Measurements from ENCODE around the gene ST3GAL5.
"Not testable (repeated sequence)": the region's sequence is repeated elsewhere in the genome, so short reads cannot be mapped to it uniquely, and the experiment has no call there.

The ST3GAL5 gene

DNA sequence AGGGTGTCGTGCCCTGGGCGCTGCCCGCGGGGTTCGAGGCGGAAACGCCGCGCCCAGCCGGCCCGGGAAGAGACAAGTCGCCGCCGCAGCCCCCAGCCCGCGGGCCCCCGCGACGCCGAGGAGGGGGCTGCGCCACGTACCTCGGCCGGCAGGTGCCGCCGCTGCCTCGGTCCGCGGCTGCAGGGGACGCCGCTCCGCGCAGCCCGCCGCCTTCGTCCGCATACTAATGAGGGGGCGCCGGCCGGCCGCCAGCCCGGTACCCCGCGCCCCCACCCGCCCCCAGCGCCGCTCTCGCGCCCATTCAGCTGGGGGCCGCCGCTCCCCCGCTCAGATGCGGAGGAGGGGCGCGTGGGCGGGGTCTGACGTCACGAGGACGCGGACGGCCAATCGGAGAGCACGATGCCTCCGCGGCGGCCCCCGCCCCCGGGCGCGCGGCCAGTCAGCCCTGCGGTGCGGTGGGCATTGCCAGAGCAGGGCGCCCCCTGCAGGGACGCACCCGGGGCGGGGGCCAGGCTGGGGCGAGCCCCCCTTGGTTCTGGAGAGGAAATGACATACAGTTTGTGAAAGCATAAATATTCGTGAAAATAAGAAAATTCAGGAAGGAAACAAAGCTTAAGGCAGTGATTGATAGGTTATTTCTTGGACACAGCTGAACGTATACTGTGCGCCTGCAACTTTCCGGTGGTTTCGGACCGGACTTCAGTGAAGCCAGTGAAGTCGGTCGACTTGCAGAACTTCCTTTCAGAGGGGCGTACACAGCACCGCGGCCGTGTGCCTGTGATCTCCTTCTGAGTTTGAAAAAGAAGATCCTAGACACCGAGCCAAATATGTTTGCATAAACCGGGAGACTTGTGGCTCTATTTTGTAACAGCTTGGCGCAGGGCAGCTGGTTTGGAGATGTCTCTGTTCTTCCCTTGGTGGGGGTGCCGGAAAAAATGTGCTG is at the start of gene ST3GAL5:
ST3GAL5 (minus strand) TSS at position 307 of the 943 bp plus-strand sequence; CDS start at position 222, 85 bp downstream.
- DNase-seq (ENCODE audit: low read depth in 1 of 2, low spot score in 1 of 2), result peak; percentile 89 to 95

DNA sequence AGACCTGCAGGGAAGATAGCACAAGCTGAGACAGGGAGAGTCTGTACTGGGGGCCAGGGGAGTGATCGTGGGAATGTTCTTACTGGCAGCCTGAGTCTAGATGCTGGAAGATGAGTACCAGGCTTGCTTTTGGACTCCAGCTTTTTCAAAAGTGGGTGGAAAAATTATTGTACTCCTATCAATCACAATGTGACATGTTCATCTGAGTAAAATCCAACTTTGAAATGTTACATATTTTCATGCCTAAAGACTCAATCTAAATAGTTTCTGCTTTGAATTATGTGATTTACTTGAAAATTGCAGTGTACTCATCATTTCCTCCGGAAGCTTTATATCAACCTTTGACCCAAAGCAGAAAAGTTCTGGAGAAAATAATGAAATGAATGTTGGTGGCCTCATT is 49.7 kb upstream of the ST3GAL5 start:
- DNase-seq (ENCODE audit: low read depth in 1 of 2, low spot score in 1 of 2), result no peak

DNA sequence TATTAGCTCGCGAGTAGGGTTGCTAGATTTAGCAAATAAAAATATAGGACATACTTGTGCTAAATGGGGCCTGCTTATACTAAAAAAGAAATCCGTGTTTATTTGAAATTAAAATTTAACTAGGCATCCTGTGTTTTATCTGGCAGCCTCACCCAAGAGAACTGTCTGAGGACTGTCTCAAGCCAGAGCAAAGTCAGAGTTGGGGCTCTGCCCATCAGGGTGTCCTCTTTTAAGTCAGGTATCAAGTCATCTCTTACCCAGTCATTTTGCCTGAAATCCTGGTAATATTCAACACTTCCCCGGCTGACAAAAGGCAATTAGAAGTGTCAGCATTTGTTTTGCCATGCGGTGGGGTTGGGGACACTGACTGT is 48.3 kb upstream of the ST3GAL5 start:
- DNase-seq (ENCODE audit: low read depth in 1 of 2, low spot score in 1 of 2), result no peak

DNA sequence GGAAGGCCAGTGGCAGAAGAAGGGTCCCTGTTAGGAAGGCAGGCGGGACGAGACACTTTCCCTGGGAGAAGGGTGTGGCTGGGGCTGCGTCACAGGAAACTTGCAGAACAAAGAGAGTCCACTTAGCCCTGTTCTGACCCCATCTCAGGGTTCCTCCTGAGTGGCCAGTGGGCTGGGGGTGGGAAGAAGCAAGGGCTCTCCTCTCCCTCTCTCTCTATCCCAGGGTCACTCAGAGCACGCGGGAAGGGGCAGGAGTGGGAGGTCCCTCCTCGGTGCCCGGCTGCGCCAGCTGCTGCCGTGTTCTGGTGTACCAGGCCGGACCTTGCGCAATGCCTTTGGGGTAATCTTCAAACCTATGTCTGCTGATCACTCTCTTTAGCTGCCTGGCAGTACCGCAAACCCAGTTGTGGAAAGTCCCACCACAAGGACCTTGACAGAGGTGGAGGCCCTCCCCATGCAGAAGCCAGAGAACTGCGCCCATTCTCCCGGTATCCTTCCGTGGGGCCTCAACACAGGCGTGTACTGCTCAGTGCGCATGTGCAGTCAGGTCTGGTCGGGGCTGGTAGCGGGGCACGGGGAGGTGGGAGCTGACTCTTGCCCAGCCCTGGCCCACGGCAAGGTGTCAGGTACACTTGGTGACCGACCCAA is 47.8 kb upstream of the ST3GAL5 start:
- no peak for DNase-seq (ENCODE audit: low read depth in 1 of 2, low spot score in 1 of 2)

DNA sequence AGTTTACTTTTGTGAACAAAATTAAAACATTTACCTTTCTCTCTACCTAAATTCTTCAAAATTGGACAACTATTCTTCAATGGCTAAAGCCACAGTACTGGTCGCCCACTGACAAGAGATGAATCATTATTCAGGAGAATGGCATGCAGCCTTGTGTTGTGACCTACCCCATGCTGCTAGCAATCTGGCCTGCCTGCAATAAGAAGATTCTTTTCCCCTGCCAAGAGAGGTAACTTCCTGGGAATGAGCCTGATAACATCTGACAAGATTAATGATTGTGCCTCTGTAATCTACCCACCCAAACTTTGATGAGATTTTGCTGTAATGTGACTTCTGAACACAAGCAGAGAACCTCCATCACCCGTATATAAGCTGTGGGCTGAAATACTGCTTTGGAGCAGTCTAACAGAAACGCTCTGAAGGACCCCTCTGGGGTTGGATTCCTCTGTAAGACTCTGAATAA is 47.0 kb upstream of the ST3GAL5 start:
- DNase-seq (ENCODE audit: low read depth in 1 of 2, low spot score in 1 of 2), result no peak

DNA sequence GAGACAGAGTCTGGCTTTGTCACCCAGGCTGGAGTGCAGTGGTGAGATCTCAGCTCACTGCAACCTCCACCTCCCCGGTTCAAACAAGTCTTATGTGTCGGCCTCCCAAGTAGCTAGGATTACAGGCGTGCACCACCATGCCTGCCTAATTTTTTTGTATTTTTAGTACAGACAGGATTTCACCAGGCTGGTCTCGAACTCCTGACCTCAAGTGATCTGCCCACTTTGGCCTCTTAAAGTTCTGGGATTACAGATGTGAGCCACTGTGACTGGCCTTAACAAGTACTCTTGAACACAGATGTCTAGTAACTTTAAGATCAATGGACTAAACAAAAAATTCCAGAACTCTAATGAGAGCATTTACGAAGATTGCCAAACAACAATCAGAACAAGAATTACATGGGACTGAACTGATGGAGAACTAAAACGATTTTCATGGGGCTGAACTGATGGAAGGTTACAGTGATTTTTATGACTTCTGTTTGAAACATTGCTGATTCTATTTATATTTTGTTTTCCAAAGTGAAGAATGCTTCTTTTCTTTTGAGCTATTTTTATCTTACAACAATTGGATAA is 46.5 kb upstream of the ST3GAL5 start:
- no peak for DNase-seq (ENCODE audit: low read depth in 1 of 2, low spot score in 1 of 2)

DNA sequence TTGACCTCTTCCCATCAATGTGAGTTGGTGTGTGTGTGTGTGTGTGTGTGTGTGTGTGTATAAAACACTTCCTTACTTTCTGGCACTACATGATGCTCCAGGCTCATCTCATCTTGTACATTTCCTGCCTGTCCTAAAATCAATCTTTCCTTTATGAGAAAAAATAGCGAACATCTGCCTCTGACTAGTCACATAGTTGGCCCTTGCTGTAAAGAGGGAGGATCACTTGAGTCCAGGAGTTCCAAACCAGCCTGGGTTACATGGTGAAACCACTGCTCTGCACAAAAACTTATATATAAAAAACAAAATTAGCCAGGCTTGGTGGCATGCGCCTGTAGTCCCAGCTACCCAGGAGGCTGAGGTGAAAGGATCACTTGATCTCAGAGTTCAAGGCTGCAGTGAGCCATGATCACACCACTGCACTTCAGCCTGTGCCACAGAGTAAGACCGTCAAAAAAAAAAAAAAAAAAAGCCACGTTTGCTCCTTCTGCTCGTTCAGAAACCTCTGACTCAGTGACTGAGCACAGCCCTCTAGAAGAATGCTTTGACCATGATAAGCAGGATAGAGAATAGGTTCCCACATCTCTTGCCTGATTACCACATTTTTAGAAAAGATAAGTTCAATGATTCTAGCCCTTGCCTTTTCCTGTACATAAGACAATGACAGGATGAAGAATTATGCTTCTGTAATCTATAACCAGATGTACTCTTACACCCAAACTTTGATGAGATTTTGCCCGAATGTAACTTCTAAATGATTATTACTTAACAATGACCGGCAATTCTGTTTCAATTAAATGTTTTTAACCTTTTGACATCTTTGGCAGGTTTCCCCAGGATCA is 45.2 kb upstream of the ST3GAL5 start:
- no peak for DNase-seq (ENCODE audit: low read depth in 1 of 2, low spot score in 1 of 2)

DNA sequence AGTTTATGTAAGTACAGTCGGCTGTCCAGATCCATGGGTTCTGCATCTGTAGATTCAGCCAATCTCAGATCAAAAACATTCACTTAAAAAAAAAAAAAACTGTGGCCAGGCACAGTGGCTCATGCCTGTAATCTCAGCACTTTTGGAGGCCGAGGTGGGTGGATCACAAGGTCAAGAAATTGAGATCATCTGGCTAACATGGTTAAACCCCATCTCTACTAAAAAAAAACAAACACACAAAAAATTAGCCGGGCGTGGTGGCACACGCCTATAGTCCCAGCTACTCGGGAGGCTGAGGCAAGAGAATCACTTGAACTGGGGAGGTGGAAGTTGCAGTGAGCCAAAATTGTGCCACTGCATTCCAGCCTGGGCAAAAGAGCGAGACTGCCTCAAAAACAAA is 42.4 kb upstream of the ST3GAL5 start:
- not testable (repeated sequence) for DNase-seq (ENCODE audit: low read depth in 1 of 2, low spot score in 1 of 2)

DNA sequence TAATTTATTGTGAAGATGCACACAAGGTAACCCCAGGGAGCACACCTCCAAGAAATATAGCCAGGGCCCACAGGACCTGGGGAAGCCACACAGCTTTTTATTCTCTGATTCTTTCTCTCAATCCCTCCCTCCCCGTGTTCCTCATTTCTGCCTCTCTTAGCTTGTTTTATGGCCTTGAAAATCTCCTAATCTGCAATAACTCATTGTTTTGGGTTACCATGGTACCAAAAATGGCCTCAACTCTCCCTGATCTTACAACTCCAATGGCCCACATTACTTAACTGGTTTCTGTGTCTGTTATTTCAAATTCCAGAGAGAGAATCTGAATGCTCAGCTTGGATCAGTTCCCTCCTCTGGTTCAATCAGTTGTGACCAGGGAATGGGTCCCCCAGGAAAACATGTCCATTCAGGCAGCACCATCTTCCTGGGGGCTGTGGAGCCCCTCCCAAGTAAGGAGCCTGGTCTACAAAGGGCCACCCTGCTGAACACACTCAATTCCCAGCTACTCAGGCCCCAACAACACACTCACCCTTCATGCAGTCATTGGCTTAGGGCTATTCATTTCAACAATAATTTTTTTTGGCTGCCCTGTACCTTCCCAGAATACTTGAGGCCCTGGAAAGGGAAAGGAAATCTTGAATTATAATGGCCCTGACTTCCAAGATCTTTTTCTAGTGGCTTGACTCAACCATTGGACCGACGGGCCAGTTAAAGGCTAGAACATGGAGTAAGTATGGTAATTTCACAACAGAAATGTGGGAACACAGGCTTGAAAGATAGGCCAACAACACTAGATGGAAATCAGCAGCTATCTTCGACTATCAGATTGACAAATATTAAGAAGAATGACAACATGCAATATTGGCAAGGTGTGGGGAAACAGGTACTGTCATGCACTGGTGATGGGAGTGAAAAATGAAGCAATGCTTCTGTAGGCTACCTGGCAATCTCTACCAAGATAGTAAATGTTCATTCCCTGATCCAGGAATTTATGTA is 41.6 kb upstream of the ST3GAL5 start:
- no peak for DNase-seq (ENCODE audit: low read depth in 1 of 2, low spot score in 1 of 2)

DNA sequence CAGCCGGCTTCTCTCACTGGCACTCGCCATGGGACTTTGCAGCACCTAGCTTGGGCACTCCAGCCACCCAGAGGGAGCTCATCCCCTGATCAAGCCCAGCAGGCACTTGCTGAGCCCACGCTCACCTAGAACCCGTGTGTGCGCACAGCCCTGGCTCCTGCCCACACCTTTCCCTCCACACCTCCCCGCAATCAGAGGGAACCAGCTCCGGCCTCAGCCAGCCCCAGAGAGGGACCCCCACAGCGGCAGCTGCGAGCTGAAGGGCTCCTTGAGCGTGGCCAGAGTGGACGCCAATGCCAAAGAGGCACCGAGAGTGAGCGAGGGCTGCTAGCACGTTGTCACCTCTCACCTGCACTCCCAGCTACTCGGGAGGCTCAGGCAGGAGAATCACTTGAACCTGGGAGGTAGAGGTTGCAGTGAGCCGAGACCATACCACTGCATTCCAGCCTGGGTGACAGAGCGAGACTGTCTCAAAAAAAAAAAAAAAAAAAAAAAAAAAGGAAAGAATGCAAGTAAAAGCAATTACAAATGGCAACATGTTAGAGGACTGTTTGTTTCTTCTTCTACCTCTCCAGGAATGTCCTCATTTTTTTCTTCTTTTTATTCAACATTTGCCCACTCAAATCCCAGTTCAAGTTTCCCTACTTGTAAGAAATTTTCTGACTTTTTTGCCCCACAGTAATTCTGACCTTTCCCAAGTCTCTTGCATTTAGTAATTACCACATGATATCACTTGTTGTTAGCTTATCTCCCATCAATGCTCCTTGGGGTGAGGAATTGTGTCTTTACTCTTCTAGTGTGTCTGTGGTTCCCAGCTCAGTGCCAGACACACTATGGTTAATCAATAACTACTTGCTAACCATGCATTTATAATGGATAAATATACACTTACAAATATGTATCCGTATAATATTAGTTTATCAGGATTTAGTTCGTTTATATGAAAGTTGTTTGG is 40.6 kb upstream of the ST3GAL5 start:
- DNase-seq (ENCODE audit: low read depth in 1 of 2, low spot score in 1 of 2), result no peak

DNA sequence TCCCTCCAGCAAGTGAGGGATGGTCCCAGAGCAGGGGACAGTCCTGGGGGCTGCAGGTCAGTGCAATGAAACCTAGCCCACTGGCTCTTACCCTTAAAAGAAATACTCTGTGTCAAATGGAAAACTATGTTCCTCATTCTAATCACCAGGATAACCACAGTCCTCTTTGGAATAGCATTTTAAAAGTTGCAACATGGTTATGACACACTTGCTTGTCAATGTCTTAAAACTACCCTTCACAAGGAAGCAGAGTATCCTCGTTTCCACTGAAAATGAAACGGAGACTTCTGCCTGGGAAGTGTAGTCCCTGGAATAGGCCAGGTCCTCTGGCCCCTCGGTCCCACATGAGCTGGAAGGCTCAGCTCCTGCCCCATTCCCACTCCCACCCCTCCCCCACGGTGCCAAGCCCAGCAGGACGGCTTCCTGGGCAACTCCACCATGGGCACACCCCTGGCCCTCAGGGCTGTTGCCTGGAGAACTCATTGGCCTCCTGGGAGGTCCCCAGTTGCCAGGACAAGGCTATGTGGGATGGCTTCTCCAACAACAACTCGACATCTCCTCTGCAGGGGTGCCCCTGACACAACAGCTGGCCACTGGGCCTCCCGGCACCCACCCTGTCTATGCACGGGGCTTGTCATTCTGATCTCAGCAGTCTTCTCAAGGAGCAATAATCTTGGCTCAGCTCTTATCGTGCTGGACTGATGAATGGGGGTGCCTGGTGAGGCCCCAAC is 38.3 kb upstream of the ST3GAL5 start:
- DNase-seq (ENCODE audit: low read depth in 1 of 2, low spot score in 1 of 2), result no peak

DNA sequence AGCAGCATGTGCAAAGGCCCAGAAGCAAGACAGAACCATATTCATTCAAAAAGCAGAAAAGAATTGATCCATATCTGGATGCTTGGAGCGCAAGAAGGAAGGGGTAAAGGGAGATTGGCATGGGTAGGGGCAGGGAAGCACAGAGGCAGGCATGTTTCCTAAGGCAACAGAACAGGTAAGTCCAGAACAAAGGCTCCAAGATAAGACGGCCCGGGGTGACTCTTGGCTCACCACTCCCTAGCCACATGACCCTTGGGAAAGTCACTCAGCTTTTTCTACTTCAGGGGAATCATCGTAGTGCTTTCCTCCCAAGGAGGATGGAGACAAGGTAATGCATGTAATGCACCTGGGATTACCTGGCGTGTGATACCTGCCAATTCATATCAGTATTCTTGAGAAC is 37.7 kb upstream of the ST3GAL5 start:
- no peak for DNase-seq (ENCODE audit: low read depth in 1 of 2, low spot score in 1 of 2)

DNA sequence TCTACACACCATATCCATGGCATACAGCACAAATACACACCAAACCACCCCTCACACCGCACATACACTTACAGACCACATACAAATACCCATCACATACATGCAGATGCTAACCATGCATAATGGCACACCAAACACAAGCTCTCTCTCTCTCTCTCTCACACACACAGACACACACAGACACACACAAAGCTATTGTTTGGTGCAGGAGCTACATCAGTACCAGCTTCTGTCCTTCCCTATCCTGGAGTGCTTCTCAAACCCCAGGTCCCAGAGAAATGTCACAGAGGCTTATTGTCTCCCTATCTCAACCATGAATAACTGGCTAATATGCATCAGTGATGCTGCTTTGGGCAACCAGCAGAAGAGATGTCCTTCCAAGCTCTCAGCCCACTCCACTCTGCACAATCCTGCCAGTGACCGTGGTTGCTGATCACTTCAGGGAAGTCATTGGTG is 36.5 kb upstream of the ST3GAL5 start:
- DNase-seq (ENCODE audit: low read depth in 1 of 2, low spot score in 1 of 2), result no peak

DNA sequence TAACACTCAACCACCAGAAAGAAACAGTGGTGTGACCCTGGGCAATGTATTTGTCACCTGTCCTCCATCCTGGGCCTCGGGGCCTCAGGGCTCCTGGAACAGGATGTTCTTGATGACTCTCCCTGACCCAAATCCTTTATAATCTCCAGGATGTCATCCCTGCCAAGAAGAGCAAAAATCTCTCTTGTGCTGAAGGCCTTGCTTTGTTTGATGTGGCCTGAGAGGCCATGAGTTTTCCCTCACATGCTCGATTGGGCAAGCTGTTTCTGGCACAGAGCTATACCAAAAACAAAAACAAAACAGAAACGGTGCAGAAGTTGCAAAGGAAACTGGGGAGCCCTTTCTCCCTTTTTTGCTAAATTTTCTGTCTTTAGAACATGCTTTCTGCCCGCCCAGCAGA is 35.7 kb upstream of the ST3GAL5 start:
- no peak for DNase-seq (ENCODE audit: low read depth in 1 of 2, low spot score in 1 of 2)

DNA sequence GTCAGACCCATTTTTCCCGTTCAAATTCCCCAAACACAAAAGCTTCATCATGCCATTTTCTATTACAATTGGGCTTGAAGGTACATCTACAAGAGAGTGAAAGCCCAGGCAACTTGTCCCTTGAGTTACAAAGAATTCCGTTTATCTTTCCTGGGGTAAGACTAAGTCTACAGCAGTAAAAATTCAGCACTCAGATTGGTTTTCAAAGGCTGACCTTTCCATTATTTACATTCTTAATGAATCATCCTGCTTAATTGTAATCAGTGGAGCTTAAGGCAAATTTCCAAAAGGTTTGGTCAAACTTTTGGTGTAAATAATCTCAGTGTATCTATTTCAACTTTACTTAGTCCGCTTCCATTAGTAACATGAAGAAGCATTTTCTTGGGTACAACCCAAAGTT is 33.4 kb upstream of the ST3GAL5 start:
- DNase-seq (ENCODE audit: low read depth in 1 of 2, low spot score in 1 of 2), result no peak

DNA sequence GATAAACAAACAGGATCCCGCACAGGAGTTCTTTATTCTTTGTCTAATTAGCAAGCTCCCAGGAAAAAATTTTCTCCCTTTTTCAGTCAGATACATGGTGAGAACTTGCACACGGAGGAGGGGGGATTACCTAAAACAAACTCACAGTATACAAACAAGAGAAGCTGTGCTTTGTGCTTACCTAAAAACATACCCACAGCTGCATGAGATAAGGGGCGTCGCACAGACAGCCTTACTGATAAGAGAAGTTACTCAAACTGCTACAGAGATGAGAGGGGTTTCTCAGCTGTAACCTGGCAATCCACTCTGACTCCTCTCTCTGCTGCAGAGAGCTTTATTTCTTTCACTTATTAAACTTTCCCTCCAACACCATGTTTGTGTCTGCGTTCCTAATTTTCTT is 32.9 kb upstream of the ST3GAL5 start:
- no peak for DNase-seq (ENCODE audit: low read depth in 1 of 2, low spot score in 1 of 2)

DNA sequence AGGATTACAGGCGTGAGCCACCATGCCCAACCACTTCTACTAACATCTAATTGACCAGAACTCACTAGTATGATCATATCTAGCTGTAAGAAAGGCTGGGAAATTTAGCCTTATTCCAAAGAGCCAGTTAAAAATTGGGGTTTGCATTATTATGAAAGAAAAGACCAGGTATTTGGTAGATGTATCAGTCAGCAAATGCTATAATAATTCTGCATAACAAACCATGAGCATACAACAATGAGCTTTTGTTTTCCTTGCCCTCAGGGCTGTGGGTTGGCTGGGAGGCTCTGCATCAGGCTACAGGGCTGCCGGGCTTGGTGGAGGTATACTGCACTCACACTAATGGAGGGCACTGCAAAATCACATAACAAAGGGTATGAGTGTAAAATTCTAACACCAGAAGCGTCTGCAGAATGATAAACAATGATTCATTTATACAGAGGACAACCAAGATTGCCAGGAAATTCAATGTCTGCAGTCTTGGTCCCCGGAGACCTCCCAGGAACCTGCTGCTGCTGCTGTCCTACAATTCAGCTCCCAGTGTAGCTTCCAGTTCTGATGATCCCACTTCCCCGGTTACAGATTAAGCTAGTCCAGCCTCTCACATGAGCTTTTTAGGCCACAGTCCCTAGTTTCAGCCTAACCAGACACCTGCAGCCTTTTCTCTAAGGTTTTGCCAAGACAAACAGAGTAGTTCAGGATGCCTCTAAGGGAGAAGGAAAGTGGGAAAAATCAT is 32.2 kb upstream of the ST3GAL5 start:
- no peak for DNase-seq (ENCODE audit: low read depth in 1 of 2, low spot score in 1 of 2)
